GDM1 (cell line): ENCODE measurements around the gene LBR.
"Not testable (repeated sequence)": the region's sequence is repeated elsewhere in the genome, so short reads cannot be mapped to it uniquely, and the experiment has no call there.

Source experiments
- DNase-seq: peaks from one replicate; lab custom pipeline; 2025; lab: John Stamatoyannopoulos, UW

Gene LBR

DNA sequence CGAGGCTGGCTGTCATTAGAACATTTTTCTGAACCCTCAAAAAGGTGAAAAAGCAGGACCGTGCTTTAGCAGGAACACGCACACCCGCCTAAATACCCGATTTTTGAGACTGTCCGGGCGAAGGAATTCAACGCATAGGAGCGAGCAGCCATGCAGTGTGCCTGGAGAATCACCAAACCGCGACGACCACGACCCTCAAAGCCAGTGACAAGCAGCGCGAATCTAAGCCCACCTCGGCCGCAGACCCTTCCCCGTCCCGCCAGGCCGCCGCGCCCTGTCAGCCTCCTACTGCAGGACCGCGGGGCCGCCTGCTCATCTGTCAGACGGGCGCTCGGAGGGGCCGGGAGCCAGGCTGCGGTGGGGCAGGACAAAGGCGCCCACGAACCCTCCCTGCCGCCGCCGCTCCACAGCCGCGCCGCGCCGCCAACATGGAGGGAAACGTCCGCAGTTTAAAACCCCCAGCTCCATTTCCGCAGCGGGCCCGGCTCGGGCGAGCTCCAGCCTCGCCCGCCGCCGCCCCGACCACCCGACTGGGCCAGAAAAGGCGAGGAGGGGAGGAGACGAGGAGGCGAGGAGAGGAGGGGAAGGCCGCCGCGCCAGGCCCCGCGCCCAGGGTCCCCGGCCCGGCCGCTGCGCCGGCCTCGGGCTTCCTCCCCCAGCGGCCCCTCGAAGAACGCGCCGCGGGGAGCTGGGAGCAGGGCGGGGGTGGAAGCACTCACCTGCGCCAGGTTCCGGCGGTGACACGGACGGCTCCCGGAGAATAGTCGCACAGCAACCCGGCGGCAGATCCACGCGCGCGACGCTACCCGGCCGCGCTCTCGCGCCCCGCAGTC is at the start of gene LBR:
TSS of gene LBR (minus strand) at position 804 of the 833 bp plus-strand sequence. CDS start 3,963 bp downstream, outside the sequence.
- DNase-seq = no peak

DNA sequence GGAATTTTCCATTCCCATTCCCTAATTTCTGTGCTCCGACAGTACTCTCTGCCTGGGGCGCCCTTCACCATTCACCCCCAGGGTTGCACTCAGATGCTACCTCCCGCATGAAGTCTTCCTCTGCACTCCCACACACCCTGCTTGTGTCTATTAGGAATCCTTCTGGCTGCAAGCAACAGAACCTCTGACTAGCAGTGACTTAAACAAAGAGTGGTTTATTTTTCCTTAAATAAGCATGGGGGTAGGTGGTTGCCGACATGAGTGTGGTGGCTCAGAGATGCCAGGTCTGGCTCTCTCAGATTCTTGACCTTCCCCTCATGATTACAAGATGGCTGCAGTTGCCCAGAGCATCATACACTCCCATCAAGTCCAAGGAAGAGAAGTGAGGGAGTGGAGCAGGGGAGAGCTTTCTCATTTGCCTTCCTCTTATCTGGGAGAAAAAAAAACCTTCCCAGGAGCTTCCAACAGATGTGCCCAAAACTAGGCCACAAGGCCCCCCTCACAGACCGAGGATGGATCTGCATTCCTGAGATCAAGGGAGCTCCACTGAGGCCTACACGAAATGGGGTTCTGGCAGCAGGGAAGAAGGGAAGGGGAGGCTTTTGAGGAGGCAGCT is 49.6 kb upstream of the LBR start:
- no peak for DNase-seq

DNA sequence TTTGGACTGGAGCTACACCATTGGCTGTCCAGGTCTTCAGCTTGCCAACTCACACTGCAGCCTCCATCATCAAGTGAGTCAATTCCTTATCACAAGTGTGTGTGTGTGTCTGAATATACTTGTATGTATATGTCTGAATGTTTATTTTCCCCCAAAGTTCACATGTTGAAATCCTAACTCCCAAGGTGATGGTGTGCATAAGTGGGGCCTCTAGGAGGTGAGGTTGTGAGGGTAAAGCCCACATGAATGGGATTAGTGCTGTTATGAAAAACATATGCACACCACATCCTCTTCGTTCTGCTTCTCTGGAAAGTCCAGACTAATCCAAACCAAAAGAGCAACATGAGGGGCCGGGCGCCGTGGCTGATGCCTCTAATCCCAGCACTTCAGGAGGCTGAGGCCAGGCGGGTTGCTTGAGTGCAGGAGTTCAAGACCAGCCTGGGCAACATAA is 48.7 kb upstream of the LBR start:
- no peak for DNase-seq

GRCh38 chr1:225476100-225476511 is 48.3 kb upstream of the LBR start:
- DNase-seq = no peak

- peak; percentile 46 for DNase-seq
Observed at GRCh38 chr1:225474986-225475820, 47.4 kb upstream of the LBR start.

DNA sequence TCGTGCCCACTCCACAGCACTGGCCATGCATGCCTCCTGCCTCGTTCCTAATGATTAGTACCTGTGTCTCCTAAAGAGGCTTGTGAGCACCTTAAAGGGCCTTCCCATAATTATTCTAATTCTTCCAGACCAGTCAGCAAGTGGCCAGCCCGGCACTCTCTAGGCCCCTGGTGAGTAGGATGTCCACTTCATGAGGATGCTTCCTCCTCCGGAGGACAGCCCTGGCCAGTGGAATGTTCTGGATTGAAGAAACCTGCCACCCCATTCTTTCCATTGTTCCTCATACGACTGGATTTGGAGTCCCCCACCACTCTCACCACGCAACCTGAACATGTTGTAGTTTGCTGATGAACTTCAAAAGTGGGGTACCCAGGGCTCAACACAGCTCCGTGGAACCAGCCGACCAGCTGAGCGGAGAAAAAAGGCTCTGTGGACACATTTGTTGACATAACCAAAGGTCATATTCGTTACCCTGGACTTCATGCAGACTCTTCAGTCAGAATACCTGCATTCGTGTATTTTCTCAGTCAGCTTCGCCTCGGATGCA is 46.7 kb upstream of the LBR start:
- no peak for DNase-seq

- not testable (repeated sequence) for DNase-seq
Observed at GRCh38 chr1:225473676-225474438, 46.0 kb upstream of the LBR start.

GRCh38 chr1:225473266-225473665 is 45.4 kb upstream of the LBR start:
- DNase-seq = not testable (repeated sequence)

GRCh38 chr1:225471453-225472301 is 43.8 kb upstream of the LBR start:
- no peak for DNase-seq

GRCh38 chr1:225471109-225471452 is 43.2 kb upstream of the LBR start:
- DNase-seq = no peak

DNA sequence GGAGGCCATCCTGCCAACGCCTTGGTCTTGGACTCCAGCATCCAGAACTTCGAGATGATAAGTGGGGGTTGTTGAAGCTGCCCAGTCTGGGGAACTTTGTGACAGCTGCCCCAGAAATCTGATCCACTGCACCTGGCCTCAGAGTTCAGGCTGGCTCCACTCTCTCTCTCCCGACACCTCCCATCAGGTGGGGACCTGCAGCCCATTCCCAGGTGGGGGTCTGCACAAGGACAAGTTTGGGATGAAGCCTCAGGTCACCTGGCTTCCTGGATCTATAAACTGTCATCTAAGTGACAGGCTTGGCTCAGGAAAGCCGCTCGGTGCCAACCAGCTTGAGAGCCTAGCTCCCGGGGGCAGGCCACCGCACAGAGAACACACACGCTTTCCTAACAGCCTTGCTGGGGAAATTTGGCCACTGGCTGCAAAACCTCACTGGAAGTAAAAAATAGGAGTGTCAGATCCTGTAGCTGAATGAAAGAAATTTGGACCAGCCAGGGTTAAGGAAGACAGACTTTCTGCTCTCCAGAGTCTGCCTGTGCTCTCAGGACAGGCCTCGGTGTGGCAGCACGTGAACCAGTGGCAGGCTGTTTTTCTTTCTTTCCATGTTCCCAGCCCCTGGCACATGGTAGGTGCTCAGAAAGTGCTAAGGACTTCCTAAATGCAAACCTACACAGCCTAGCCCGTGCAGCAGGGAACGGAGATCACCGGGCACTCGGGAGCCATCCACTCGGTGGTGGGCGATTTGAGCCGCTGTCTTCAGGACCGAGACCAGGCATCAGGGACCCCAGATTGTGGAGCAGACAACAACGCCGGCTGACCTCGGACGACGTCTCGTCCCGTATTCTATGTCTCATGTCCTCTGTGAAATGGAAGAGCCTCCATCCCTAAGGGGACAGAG is 42.6 kb upstream of the LBR start:
- DNase-seq = no peak

GRCh38 chr1:225469051-225469450 is 41.2 kb upstream of the LBR start:
- DNase-seq = no peak

DNA sequence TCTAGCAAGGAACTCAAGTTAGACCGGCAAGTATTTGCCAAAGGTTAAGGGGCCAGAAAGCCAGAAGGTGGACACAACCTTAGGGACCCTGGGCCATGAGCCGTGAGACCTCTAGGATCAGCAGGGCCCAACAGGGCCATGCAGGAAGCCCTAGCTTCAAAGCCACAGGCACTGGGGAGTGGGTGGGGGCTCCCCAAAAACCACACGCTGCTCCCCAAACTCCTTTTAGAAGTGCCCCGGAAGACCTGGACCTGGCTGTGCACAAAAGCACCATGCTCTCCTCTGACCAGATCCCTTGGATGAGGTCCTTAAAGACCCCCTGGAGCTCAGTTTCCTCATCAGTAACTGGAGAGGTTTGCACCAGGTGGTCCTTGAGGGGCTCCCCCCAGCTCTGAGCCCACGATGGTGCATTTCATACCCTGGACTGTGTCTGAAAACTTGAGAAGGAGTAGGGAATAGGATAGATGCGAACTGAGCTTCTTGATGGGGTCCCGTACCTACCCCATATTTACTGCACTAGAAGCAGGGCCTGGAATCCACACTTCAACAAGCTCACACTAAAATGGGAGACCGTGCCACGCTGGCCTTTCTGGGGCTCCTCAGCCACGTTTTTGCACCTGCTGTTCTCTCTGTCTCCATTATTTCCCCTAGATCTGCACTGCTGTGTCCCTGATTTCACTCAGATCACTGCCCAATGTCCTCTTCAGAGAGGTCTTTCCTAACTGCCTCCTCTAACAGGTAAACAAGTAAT is 40.6 kb upstream of the LBR start:
- DNase-seq = no peak

GRCh38 chr1:225467193-225468020 is 39.6 kb upstream of the LBR start:
- DNase-seq = peak; percentile 82

- no peak for DNase-seq
Observed at GRCh38 chr1:225466848-225467192, 39.0 kb upstream of the LBR start.

- no peak for DNase-seq
Observed at GRCh38 chr1:225465793-225466517, 38.1 kb upstream of the LBR start.
